Stromal cell of bone marrow (primary cell): Measurements from ENCODE around the gene RASSF10.
"Not testable (repeated sequence)": the region's sequence is repeated elsewhere in the genome, so short reads cannot be mapped to it uniquely, and the experiment has no call there.

ENCODE experiments used
- DNase-seq: peaks from one replicate; pipeline ENCODE4 v3.0.0-alpha.2; 2012; ENCODE audit warnings: low read depth

Gene RASSF10

GRCh38 chr11:13026722-13027121, 17.6 kb downstream of the RASSF10 start:
- DNase-seq, result no peak

- no peak for DNase-seq
Measured at GRCh38 chr11:13028322-13028721, 19.2 kb downstream of the RASSF10 start.

GRCh38 chr11:13029872-13030271, 20.8 kb downstream of the RASSF10 start:
- no peak for DNase-seq

- no peak for DNase-seq
Measured at GRCh38 chr11:13030857-13031256, 21.7 kb downstream of the RASSF10 start.

- no peak for DNase-seq
Measured at GRCh38 chr11:13031349-13031748, 22.2 kb downstream of the RASSF10 start.

GRCh38 chr11:13033760-13034533, 24.8 kb downstream of the RASSF10 start:
- no peak for DNase-seq

- DNase-seq, result no peak
Measured at GRCh38 chr11:13035711-13036110, 26.6 kb downstream of the RASSF10 start.

- DNase-seq, result no peak
Measured at GRCh38 chr11:13036235-13036634, 27.1 kb downstream of the RASSF10 start.

GRCh38 chr11:13038366-13038765, 29.2 kb downstream of the RASSF10 start:
- DNase-seq, result peak; percentile 9

GRCh38 chr11:13039126-13039525, 30.0 kb downstream of the RASSF10 start:
- no peak for DNase-seq

- no peak for DNase-seq
Measured at GRCh38 chr11:13040969-13041561, 31.9 kb downstream of the RASSF10 start.

GRCh38 chr11:13042873-13043342, 33.8 kb downstream of the RASSF10 start:
- DNase-seq, result no peak

- no peak for DNase-seq
Measured at GRCh38 chr11:13043912-13044628, 35.0 kb downstream of the RASSF10 start.

GRCh38 chr11:13045089-13045488, 36.0 kb downstream of the RASSF10 start:
- DNase-seq, result not testable (repeated sequence)

GRCh38 chr11:13045734-13046133, 36.6 kb downstream of the RASSF10 start:
- DNase-seq, result no peak

GRCh38 chr11:13046637-13047570, 37.8 kb downstream of the RASSF10 start:
- DNase-seq, result no peak

- DNase-seq, result no peak
Measured at GRCh38 chr11:13047884-13048283, 38.8 kb downstream of the RASSF10 start.

- DNase-seq, result no peak
Measured at GRCh38 chr11:13051257-13051656, 42.1 kb downstream of the RASSF10 start.

- DNase-seq, result no peak
Measured at GRCh38 chr11:13052130-13052571, 43.0 kb downstream of the RASSF10 start.

- no peak for DNase-seq
Measured at GRCh38 chr11:13053255-13053917, 44.3 kb downstream of the RASSF10 start.

- no peak for DNase-seq
Measured at GRCh38 chr11:13054278-13054677, 45.2 kb downstream of the RASSF10 start.
